ENCODE data around the gene APPL2.

Gene APPL2

DNA sequence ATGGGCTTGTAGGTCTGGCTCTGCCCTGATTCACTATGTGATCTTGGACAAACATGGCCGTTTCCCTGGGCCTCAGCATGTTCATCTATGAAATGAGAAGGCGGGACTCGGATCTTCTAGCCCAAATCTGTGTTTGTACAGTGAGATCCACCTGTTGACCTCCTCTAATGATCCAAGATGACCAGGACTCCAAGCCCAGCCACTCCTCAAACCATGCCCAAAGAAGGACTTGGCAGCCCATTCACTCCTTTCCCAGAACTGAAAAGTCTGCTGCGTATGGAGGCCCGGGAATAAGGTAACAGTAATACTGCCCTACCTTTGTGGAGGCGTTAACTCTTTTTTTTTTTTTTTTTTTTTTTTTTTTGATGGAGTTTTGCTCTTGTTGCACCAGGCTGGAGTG is 39.9 kb downstream of the APPL2 start:
- ATAC-seq: no peak
- no peak for TF ChIP-seq OSR1 (CRISPR knock-in tag; IDR thresholded peaks at IDR 0.05)
- TF ChIP-seq, protein P1, sequence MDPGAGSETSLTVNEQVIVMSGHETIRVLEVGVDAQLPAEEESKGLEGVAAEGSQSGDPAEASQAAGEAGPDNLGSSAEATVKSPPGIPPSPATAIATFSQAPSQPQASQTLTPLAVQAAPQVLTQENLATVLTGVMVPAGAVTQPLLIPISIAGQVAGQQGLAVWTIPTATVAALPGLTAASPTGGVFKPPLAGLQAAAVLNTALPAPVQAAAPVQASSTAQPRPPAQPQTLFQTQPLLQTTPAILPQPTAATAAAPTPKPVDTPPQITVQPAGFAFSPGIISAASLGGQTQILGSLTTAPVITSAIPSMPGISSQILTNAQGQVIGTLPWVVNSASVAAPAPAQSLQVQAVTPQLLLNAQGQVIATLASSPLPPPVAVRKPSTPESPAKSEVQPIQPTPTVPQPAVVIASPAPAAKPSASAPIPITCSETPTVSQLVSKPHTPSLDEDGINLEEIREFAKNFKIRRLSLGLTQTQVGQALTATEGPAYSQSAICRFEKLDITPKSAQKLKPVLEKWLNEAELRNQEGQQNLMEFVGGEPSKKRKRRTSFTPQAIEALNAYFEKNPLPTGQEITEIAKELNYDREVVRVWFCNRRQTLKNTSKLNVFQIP (CRISPR knock-in tag; IDR thresholded peaks at IDR 0.05; ENCODE audit: borderline replicate concordance, low read depth): no peak
- no peak for TF ChIP-seq GLIS3 (CRISPR knock-in tag; IDR thresholded peaks at IDR 0.05)
- TF ChIP-seq TCF4 (CRISPR knock-in tag; IDR thresholded peaks at IDR 0.05; ENCODE audit: borderline replicate concordance): no peak
- no peak for TF ChIP-seq ZNF565 (CRISPR knock-in tag; conservative IDR thresholded peaks at IDR 0.05; ENCODE audit: low read depth)
- TF ChIP-seq, protein P2, sequence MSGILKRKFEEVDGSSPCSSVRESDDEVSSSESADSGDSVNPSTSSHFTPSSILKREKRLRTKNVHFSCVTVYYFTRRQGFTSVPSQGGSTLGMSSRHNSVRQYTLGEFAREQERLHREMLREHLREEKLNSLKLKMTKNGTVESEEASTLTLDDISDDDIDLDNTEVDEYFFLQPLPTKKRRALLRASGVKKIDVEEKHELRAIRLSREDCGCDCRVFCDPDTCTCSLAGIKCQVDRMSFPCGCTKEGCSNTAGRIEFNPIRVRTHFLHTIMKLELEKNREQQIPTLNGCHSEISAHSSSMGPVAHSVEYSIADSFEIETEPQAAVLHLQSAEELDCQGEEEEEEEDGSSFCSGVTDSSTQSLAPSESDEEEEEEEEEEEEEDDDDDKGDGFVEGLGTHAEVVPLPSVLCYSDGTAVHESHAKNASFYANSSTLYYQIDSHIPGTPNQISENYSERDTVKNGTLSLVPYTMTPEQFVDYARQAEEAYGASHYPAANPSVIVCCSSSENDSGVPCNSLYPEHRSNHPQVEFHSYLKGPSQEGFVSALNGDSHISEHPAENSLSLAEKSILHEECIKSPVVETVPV (CRISPR knock-in tag; IDR thresholded peaks at IDR 0.05): no peak
- no peak for TF ChIP-seq PPARA (CRISPR knock-in tag; IDR thresholded peaks at IDR 0.05; ENCODE audit: borderline replicate concordance)

DNA sequence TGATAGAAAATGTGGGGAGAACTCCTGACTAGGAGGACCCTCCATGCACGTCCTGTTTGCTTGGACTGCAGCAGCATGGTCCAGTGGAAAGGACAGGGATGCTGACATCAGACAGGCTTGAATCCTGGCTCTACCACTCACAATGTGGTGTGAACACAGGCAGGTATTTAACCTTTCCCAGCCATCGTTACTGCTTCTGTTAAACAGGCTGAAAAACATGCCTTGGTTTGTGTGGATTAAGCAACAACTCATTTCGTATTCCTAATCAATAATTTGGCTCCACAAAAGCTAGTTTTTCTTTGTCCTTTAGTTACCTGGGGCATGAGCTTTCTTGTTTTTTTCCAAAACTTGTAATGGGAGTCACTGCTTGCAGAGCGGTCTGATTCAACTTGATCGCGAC is 41.0 kb downstream of the APPL2 start:
- no peak for ATAC-seq
- TF ChIP-seq GLIS3 (CRISPR knock-in tag; IDR thresholded peaks at IDR 0.05) (no peak), ISL1 (CRISPR knock-in tag; IDR thresholded peaks at IDR 0.05) (no peak)

DNA sequence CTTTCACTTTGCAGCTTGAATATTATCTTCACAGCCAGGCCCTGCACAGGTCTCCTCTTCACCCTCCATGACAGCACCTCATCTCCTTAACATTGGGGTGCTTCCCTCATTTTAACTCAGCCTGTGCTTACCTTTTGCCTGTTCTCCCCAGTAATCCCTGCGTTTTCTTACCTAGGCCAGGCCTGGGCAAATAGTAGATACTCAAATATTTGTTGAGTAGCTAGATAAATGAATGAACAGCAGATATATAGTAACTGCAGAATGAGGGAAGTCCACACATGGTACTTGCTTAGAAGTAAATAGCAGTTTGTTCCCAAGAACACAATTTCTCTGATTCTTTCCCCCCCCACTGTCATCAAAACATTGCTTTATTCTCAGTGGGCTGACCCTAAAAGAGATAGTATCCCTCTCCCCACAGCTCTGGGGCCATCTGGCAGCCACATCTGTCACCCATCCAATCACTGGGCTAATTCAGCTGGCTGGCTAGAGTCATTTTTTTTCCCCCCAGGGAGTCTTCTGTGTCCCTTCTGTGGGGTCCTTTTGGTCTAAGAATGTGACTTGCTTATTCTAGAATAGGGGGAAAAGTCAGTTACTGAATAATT is 43.2 kb downstream of the APPL2 start:
- ATAC-seq: no peak

More for the DNA sequence above, 43.2 kb downstream of the APPL2 start:
- TF ChIP-seq ARNTL (CRISPR knock-in tag; IDR thresholded peaks at IDR 0.05; ENCODE audit: borderline replicate concordance, low read depth): no peak
- TF ChIP-seq, protein P3, sequence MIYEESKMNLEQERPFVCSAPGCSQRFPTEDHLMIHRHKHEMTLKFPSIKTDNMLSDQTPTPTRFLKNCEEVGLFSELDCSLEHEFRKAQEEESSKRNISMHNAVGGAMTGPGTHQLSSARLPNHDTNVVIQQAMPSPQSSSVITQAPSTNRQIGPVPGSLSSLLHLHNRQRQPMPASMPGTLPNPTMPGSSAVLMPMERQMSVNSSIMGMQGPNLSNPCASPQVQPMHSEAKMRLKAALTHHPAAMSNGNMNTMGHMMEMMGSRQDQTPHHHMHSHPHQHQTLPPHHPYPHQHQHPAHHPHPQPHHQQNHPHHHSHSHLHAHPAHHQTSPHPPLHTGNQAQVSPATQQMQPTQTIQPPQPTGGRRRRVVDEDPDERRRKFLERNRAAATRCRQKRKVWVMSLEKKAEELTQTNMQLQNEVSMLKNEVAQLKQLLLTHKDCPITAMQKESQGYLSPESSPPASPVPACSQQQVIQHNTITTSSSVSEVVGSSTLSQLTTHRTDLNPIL (CRISPR knock-in tag; IDR thresholded peaks at IDR 0.05; ENCODE audit: low read depth): no peak
- no peak for TF ChIP-seq ZNF8 (CRISPR knock-in tag; IDR thresholded peaks at IDR 0.05)
- no peak for TF ChIP-seq ZFP3 (CRISPR knock-in tag; IDR thresholded peaks at IDR 0.05)
- TF ChIP-seq, protein P4, sequence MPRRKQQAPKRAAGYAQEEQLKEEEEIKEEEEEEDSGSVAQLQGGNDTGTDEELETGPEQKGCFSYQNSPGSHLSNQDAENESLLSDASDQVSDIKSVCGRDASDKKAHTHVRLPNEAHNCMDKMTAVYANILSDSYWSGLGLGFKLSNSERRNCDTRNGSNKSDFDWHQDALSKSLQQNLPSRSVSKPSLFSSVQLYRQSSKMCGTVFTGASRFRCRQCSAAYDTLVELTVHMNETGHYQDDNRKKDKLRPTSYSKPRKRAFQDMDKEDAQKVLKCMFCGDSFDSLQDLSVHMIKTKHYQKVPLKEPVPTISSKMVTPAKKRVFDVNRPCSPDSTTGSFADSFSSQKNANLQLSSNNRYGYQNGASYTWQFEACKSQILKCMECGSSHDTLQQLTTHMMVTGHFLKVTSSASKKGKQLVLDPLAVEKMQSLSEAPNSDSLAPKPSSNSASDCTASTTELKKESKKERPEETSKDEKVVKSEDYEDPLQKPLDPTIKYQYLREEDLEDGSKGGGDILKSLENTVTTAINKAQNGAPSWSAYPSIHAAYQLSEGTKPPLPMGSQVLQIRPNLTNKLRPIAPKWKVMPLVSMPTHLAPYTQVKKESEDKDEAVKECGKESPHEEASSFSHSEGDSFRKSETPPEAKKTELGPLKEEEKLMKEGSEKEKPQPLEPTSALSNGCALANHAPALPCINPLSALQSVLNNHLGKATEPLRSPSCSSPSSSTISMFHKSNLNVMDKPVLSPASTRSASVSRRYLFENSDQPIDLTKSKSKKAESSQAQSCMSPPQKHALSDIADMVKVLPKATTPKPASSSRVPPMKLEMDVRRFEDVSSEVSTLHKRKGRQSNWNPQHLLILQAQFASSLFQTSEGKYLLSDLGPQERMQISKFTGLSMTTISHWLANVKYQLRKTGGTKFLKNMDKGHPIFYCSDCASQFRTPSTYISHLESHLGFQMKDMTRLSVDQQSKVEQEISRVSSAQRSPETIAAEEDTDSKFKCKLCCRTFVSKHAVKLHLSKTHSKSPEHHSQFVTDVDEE (CRISPR knock-in tag; IDR thresholded peaks at IDR 0.05): no peak
- no peak for TF ChIP-seq ESRRG (CRISPR knock-in tag; IDR thresholded peaks at IDR 0.05)
- no peak for TF ChIP-seq PPARA (CRISPR knock-in tag; IDR thresholded peaks at IDR 0.05; ENCODE audit: borderline replicate concordance)
- TF ChIP-seq, protein P1 (CRISPR knock-in tag; IDR thresholded peaks at IDR 0.05; ENCODE audit: borderline replicate concordance, low read depth): no peak
- TF ChIP-seq RARB (CRISPR knock-in tag; IDR thresholded peaks at IDR 0.05): no peak
- TF ChIP-seq ZNF565 (CRISPR knock-in tag; conservative IDR thresholded peaks at IDR 0.05; ENCODE audit: low read depth): no peak
- TF ChIP-seq, protein P2 (CRISPR knock-in tag; IDR thresholded peaks at IDR 0.05): no peak
- TF ChIP-seq OSR1 (CRISPR knock-in tag; IDR thresholded peaks at IDR 0.05): no peak
